HG03354 (cell line): ENCODE results near the gene SLF1.
A peak's percentile ranks its signal among the peaks of the same experiment; 100 is the strongest.
"Not testable (repeated sequence)": the region's sequence is repeated elsewhere in the genome, so short reads cannot be mapped to it uniquely, and the experiment has no call there.

ENCODE experiments used
- ATAC-seq: cut with Tn5 transposase; IDR thresholded peaks from one replicate; pipeline ENCODE4 v1.9.1; 2021; ENCODE audit warnings: mild to moderate bottlenecking; ENCODE audit not compliant: unreplicated experiment, poor library complexity, severe bottlenecking

The SLF1 gene

DNA sequence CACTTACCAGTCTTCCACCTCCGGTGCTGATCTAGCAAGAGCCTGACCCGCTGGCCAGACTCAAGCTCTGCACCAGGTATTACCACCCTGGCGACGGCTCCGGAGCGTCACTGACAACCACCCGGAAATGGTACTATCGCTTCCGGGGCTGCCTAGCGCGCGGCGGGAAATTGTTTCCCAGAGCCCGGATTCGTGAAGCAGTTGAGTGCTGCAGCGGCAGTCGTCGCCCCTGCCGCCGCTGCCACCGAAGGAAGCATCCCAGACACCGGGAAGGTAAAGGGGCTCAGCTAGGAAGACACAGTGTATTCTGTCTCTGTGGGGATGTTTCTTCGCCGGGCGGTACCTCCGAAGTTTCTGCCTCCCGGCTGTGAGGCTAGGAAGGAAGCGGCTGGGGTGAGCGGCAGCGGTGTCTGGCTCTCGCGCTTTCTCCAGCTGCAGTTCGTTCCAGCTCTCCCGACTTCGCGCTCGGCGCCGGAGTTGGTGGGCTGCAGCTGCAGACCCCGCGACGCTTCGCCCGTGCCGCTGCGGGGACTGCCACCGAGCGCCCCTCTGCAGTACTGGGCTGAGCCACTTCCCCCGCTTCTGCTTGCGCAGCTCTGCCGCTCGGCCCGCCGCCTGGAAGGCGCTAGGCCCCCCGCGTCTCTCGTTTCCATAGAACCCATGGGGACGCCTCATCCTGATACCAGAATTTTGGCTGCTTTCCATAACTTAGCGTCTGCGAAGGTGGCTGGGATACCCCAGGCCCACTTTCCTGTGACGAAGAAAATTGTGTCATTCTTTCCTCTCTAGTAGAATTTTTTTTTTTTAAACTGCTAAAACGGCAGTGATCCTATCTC, at the start of gene SLF1, which contains the start of gene KIAA0825:
SLF1 (plus strand) TSS at position 177 of the 836 bp plus-strand sequence. CDS start 10,142 bp downstream, outside the sequence.
KIAA0825 (minus strand) TSS at position 112 of the 836 bp plus-strand sequence. CDS start 81,478 bp downstream, outside the sequence.
- peak; percentile 97 for ATAC-seq

DNA sequence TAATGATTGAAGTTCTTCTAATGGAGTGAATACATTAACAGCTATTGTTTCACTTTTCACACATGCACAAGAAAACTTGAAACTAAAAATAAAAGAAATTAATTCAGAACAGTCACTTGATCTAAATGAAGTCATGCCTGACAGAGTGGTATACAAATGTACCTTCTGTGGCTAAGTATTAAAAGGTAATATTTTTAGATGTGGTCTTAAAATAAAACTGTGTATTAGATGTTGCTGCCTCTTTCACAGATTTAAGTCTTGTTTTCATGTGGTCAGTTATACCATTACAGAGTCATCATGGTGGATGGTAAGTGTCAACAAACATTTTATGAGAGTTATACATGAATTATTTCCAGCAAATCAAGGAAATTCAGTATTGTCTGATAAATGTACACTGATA, 47.1 kb upstream of the SLF1 start:
- no peak for ATAC-seq

DNA sequence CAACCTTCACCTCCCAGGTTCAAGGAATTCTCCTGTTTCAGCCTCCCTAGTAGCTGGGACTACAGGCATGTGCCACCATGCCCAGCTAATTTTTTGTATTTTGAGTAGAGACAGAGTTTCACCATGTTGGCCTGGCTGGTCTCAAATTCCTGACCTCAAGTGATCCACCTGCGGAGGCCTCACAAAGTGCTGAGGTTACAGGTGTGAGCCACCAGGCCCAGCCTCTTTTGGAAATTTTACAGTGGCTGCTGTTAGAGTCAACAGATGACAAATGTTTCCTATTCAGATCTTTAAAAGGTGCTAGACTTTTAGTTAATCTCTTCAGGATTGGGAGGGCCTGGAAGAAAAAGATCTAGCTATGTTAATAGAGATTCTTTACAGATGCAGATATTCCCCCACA, 45.1 kb upstream of the SLF1 start:
- ATAC-seq: not testable (repeated sequence)

DNA sequence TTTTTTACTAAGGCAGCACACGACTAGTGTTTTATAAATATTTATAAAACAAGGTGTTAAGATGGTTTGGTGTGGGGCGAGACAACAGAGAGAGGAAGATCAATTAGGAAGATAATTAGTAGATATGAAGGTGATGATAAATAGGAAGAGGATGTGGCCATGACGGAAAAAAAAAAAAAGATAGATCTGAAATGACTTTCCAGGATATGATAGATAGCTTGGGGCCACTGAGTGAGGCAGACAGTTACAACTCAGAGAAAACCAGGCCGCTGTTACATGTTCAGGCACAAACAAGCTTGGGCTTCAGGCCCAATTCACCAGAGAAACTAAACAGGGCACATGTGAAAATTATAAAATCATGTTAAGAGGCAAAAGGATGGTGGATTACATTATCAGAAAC, 43.3 kb upstream of the SLF1 start:
- no peak for ATAC-seq

DNA sequence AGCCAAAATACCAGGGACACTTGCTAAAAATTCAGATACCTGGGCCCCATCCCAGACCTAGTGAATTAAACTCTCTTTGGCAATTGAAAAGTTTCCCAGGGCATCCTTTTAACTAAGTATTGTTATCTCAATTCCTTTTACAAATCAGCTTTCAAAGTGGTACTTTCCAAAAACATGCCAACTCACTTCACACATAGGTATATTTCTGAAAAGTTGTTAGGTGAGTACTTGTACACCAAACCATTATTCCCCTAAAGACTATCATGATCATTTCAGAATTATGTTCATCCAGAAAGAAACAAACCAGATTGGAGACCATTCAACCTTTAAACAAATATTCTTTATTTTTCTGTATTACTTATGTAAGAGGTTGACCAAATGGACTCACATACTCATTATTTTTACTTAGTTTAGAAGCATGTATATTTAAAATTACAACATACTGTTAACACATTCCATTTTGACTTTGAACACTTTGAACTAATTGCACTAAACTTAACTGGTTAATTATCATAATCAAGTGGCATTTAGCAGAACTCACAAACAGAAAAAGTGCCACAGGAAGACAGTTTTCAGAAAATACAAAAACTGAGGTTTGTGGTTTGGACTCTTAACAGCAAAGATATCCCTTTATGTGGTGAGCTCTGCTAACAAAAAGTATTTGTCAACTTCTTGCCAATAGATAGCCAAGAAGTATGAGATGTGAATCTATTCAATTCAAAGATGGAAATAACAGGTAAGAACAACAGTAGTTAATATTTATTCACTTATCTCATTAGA, 40.8 kb upstream of the SLF1 start:
- ATAC-seq: peak; percentile 79

DNA sequence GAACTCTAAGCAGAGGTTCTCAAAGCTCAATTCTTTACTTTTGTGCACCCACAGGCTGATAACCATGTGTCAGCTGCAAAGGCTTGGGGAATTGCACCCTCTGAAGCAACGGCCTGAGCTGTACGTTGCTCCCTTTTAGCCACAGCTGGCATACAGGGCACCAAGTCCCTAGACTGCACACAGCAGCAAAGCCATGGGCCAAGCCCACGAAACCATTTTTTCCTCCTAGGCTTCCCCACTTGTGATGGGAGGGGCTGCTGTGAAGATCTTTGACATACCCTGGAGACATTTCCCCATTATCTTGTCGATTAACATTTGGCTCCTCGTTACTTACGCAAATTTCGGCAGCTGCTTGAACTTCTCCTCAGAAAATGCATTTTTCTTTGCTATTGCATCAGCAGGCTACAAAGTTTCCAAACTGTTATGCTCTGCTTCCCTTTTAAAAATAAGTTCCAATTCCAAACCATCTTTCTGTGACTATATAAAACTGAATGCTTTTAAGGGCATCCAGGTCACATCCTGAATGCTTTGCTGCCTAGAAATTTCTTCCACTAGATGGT, 23.1 kb upstream of the SLF1 start:
- ATAC-seq: no peak

DNA sequence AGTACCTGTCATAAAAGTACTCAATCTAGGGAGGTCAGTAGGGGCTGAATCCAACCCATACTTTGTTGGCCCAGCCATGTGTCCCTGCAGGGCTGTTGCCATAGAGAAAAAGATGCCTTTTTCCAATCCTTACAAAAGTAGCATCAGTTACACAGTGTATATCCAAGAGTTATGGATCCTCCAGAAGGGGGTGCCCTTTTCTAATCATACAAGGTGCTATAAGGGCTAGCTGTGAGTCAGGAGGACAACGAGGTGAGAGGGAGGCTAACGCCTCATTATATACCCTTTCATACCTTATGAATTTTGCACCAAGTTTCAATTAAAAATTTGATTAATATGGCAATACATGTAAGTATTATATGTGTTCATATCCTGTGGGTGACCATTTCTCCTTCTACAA, 4.9 kb upstream of the SLF1 start:
- ATAC-seq: no peak

DNA sequence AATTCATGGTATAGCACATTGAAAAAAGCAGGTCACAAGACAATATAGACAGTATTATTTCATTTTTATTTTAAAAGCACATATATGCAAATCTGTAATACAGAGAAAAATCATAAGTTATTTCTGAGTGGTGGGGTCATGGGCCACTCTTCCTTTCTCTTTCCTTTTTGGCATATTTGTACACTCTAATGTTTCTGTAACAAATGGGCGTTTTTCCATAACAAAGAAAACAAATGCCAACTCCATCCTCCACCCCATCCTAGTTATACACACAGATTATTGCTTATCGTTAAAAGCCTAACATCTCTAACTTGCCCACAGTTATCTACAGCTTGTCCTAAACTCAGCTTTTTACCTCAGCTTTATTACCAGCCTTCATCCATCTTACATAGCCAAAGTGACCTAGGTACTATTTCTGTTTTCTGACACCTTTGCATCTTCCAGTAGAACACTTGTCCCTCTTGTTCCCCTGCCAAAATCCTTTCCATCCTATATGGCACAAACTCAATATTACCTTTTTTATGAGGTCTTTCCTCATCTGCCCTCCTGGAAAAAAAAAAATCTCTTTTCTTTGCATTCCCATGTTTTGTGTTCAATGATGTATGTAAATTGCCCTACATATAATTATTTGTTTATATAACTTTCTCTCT, 4.2 kb upstream of the SLF1 start:
- no peak for ATAC-seq

DNA sequence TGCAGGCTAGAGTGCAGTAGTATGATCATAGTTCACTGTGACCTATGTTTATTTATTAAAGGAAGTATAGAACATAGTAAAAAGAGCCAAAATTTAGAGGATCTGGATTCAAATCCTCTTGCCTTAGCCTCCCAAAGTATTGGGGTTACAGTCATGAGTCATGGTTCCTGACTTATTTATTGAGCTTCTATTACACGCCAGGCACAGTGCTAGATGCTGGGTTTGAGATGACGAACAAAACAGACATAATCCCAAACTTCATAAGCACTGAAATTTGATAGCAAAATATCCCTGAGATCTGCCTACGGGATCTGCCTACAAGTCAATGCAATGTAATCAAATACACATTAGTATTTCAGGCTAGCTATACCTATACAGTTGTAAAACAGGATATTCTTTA, 2.6 kb upstream of the SLF1 start:
- no peak for ATAC-seq

DNA sequence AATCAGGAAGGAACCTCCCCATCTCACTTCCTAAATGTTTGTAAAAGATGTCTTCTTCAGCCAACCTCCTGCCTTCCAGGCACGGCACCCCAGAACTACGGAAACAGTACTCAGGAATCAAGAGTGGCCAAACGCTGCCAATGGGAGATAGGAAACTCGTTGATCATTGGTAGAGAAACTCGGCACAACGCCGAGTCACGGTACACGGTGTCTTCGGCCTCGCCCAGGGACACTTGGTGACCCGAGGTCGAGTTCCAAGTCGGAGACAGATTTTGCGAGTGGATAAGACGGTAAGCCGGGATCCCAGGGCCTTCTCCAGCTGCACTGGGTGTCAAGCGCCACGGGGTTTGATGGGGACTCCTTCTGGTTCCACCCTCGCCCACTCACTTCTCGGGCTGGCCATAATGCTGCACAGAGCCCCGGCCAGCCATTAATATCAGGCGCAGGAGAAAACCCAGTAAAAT, 408 bp upstream of the SLF1 start:
- peak; percentile 28 for ATAC-seq

DNA sequence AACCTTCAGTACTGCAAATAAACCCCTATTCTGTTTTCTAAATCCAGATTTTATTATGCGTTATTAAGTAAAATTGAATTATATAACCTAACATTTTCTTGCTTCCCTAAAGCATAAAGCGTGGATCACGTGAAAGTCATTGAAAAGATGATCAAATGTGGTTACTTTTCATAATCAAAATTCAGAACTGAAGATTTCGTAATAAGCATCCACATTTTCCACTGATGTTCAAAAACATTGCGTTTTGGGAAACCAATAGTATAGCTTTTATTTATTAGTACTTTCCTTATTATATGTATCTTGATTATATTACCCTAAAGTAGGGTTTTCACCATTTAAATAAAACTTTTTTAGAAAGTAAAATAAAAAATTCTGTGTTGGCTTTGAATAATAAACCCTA, 1.8 kb downstream of the SLF1 start:
- ATAC-seq: no peak

DNA sequence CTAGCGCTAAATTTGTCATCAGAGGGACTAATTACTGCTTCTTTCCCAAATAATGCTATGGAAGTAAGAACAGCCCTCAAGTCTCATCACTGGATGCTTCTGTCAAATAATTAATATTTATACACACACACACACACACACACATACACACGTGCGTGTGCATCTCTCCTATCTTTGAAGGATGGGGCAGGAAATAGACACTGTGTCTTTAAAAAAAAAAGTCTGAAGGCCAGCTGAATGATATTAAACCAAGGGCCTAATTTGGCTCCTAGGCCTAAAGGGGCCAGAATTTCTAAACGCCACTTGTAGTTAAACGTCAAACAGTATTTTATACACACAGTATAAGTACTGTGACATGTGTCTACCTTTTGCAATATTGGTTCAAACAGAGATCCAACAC, 3.3 kb downstream of the SLF1 start:
- no peak for ATAC-seq

DNA sequence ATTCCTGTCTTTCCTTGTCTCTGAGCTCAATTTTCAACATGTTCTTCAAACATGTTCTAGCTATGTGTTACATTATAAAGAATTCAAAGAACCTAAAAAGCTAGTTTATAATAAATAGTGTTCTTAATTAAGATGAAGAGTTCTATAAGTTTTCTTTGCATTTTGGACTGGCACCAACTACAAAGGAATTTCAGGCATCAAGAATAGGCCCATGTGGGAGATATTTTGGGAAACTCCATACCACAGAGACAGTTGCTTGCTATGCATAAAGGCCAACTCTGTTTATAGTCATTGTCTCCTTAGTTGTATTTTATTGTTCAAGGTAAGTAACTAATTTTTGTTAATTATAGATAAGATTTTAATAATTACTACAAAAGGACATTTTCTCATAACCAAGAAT, 4.5 kb downstream of the SLF1 start:
- no peak for ATAC-seq

DNA sequence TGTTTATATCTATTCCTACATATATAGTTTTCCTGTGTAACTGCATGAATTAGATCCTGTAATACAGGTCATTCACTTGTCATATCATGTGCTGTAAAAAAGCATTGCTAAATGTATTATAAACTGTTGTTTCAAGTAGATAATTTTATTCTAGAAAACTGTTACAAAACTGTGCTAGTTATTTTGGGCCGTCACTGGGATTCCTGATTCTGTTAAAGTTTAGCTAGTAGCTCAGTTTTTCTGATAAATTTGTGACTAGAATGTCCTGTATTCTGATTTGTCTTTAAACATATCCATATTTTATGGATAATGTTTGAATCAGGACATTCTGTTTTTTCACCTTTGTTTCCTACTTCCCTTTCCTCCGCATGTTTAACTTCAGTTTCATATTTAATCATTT, 5.4 kb downstream of the SLF1 start:
- ATAC-seq: no peak

DNA sequence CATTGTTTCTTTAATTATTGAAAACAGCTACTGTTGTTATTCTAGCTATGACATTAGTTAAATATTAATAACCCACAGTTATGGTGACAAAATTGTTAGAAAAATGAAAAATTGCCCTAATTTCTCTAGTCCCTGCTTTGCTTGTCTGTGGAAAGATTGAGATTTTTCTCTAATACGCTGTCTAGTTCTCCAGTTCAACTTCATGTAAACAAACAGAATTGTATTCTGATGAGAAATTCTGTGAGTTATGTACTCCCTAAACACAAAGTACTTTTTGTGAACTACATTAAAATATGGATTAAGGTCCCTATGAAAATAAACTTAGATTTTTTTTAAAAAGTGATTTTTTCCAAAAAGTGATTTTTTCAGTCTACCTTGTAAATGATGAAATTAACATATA, 8.7 kb downstream of the SLF1 start:
- ATAC-seq: no peak

DNA sequence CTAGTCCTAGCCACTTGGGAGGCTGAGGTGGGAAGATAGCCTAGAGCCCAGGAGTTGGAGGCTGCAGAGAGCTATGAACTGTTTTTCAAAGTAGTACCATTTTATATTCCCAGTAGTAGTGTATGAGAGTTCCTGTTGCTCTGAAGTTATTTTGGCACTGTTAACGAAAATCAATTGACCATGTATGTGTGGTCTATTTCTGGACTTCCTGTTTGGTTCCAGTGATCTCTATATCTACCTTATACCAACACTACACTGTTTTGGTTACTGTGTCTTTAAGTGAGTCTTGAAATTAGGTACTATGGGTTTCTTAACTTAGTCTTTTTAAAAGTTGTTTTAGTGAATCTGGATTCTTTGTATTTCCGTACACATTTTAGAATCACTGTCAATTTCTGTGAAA, 13.6 kb downstream of the SLF1 start:
- peak; percentile 100 for ATAC-seq

DNA sequence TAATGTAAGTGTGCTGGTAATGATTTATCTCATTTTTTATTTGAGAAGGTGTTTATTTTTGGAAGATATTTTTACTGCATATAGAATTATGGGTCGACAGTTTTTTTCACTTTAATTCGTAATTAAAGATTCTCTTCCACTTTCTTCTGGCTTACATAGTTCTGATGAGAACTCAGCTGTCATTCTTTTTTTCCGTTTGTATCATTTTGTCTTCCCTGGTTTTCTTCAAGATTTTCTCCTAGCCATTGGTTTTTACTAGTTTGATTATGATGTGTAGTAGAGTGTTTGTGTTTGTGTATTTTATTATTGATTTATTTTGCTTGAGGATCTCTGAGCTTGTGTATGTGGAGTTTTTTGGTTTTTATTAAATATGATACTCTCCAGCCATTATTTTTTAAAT, 21.7 kb downstream of the SLF1 start:
- ATAC-seq: no peak

DNA sequence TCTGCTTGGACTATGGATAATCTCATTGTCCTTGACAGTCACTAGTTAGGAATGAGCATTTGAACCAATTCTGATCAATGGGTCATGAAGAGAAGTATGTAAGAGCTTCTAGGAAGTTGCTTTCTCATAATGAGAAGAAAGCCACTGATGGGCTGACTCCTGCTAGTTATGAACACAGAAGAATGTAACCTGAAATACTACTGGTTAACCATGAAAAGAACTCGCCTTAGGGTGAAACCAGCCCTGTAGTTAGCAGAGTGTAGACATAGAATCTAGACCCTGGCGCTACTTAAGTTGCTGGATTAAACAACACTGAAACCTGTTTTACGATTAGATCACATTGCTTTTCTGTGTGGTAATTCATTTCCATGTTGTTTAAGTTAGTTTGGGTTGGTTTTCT, 26.6 kb downstream of the SLF1 start:
- no peak for ATAC-seq

DNA sequence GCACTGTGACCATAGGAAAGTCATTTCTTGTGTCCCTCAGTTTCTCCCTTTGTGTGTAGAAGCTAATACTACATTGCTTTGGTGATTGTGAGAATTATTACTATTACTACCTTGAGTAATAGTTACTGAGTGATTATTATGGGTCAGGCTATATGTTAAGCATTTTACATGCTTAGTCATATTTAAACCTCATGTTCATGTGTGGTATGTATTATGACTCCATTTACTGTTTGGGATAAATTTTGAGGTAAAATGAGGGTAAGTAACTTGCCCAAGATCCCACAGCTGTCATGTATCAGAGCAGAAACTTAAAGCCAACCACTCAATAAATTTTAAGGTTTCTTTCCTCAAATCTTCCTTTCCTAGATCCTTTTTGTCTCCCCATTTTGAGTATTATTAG, 28.3 kb downstream of the SLF1 start:
- no peak for ATAC-seq

DNA sequence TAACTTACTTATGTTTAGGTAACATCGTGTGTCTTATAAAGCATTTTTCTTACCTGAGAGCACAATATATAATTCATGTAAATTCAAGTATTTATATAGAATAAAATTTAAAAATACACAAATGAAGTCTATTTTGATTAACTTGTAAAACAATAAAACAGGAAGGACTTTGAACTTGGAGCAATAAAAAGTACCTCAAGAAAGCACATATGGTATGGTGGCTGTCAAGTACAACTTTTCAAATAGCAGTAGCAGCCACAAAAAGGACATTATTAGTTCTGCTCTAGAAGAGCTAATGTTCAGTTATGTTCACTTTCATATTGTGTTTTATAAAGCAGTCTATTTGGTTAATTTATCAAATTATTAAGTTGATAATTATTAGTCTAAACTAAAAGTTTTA, 31.4 kb downstream of the SLF1 start:
- ATAC-seq: no peak
